Neural cell (in vitro differentiated cells): ENCODE results near the gene DYDC2. TPM values are rescaled to one million over a fixed set of nuclear protein-coding genes. Genes with fewer than 3 reads are reported as not detected.

ENCODE experiments used
- H2AFZ ChIP-seq: fragments of 200-600, 300-800 bp; sonication (generic), shearing (Covaris generic); 2 replicates; pipeline ENCODE4 v1.6.0; 2014; ENCODE audit warnings: low read depth, mild to moderate bottlenecking, antibody characterized with exemption, low read length, moderate library complexity
- H3F3A ChIP-seq: fragments of 200-600 bp; shearing (Covaris generic); 2 replicates; pipeline ENCODE4 v1.6.1; 2016; ENCODE audit warnings: mild to moderate bottlenecking, moderate library complexity, mixed read lengths, antibody characterized with exemption, low read length; ENCODE audit not compliant: insufficient read depth, poor library complexity, severe bottlenecking
- H3K27ac ChIP-seq: fragments of 200-600, 300-800 bp; sonication (generic), shearing (Covaris generic); 2 replicates; pipeline ENCODE4 v1.5.1; 2014; ENCODE audit warnings: mild to moderate bottlenecking, low read length, moderate library complexity
- H3K27me3 ChIP-seq: fragments of 300-800, 200-600 bp; sonication (generic), shearing (Covaris generic); 2 replicates; pipeline ENCODE4 v1.6.0; 2014; ENCODE audit warnings: mild to moderate bottlenecking, low read depth, low read length, moderate library complexity; ENCODE audit not compliant: insufficient read depth
- H3K36me3 ChIP-seq: fragments of 300-800, 200-600 bp; sonication (generic), shearing (Covaris generic); 2 replicates; pipeline ENCODE4 v1.5.1; 2014; ENCODE audit warnings: mild to moderate bottlenecking, antibody characterized with exemption, low read length, moderate library complexity; ENCODE audit not compliant: insufficient read depth
- H3K4me2 ChIP-seq: fragments of 300-800, 200-600 bp; sonication (generic), shearing (Covaris generic); 2 replicates; pipeline ENCODE4 v1.6.0; 2014; ENCODE audit warnings: mild to moderate bottlenecking, low read length
- H3K4me3 ChIP-seq: fragments of 300-800, 200-600 bp; sonication (generic), shearing (Covaris generic); 2 replicates; pipeline ENCODE4 v1.5.1; 2014; ENCODE audit warnings: mild to moderate bottlenecking, low read length, moderate library complexity
- H3K79me2 ChIP-seq: fragments of 200-600 bp; shearing (Covaris generic); replicated peaks from 2 replicates; pipeline ENCODE4 v1.6.0; 2014; ENCODE audit warnings: mild to moderate bottlenecking, low read length, moderate library complexity; ENCODE audit not compliant: insufficient read depth
- H3K9ac ChIP-seq: fragments of 300-800, 200-600 bp; sonication (generic), shearing (Covaris generic); 2 replicates; pipeline ENCODE4 v1.6.1; 2016; ENCODE audit warnings: mild to moderate bottlenecking, low read length, mixed read lengths
- H3K9me2 ChIP-seq: fragments of 200-600 bp; shearing (Covaris generic); 2 replicates; pipeline ENCODE4 v1.6.1; 2016; ENCODE audit warnings: mild to moderate bottlenecking, low read length, mixed read lengths; ENCODE audit not compliant: insufficient read depth
- H3K9me3 ChIP-seq: fragments of 200-600, 300-800 bp; sonication (generic), shearing (Covaris generic); 2 replicates; pipeline ENCODE4 v1.6.1; 2016; ENCODE audit warnings: mild to moderate bottlenecking, mixed run types, low read length, moderate library complexity, mixed read lengths
- H4K20me1 ChIP-seq: fragments of 200-600 bp; shearing (Covaris generic); 2 replicates; pipeline ENCODE4 v1.6.1; 2016; ENCODE audit warnings: mild to moderate bottlenecking, mixed run types; ENCODE audit not compliant: insufficient read depth
- EP300 ChIP-seq: fragments of 450-650 bp; conservative IDR thresholded peaks from 2 replicates; pipeline ENCODE4 v1.6.1; 2014; ENCODE audit warnings: antibody characterized with exemption, mild to moderate bottlenecking, moderate library complexity; ENCODE audit not compliant: poor library complexity, severe bottlenecking
- EZH2 ChIP-seq: fragments of 200-600, 300-800 bp; shearing (Covaris generic), sonication (generic); IDR thresholded peaks from 2 replicates; pipeline ENCODE4 v1.6.1; 2014; ENCODE audit warnings: antibody characterized with exemption, low read length, borderline replicate concordance, mild to moderate bottlenecking; ENCODE audit not compliant: insufficient read depth, poor library complexity, severe bottlenecking
- MXI1 ChIP-seq: fragments of 450-650 bp; conservative IDR thresholded peaks from 2 replicates; pipeline ENCODE4 v1.6.1; 2014; ENCODE audit warnings: antibody characterized with exemption, mild to moderate bottlenecking; ENCODE audit not compliant: poor library complexity, severe bottlenecking
- POLR2AphosphoS5 ChIP-seq: IDR thresholded peaks from 2 replicates; pipeline ENCODE4 v1.6.1; 2012
- RAD21 ChIP-seq: fragments of 450-650 bp; conservative IDR thresholded peaks from 2 replicates; pipeline ENCODE4 v1.6.1; 2014; ENCODE audit warnings: antibody characterized with exemption, mild to moderate bottlenecking, moderate library complexity
- SMC3 ChIP-seq: fragments of 450-650 bp; conservative IDR thresholded peaks from 2 replicates; pipeline ENCODE4 v1.6.1; 2014; ENCODE audit warnings: antibody characterized with exemption, mild to moderate bottlenecking, moderate library complexity; ENCODE audit not compliant: poor library complexity
- TAF1 ChIP-seq: IDR thresholded peaks from 2 replicates; pipeline ENCODE4 v1.6.1; 2012; ENCODE audit warnings: low read depth
- polyA plus RNA-seq: library from polyadenylated mRNA; depleted of rRNA; stranded (reverse); fragments of >200 nt; gene quantifications from 2 replicates; pipeline ENCODE4 v1.2.3, GENCODE V29; 2014
- TF ChIP-seq, protein P1 (sequence below): IDR thresholded peaks from 2 replicates; pipeline ENCODE4 v1.6.1; 2012; ENCODE audit warnings: borderline replicate concordance
- TF ChIP-seq, protein P2 (sequence below): fragments of 450-650 bp; IDR thresholded peaks from 2 replicates; pipeline ENCODE4 v1.5.1; 2014; ENCODE audit warnings: antibody characterized with exemption, mild to moderate bottlenecking, moderate library complexity; ENCODE audit not compliant: poor library complexity, severe bottlenecking

DYDC2 gene
- polyA plus RNA-seq, 1 donor from 2014 or later, result 2.4 TPM

DNA sequence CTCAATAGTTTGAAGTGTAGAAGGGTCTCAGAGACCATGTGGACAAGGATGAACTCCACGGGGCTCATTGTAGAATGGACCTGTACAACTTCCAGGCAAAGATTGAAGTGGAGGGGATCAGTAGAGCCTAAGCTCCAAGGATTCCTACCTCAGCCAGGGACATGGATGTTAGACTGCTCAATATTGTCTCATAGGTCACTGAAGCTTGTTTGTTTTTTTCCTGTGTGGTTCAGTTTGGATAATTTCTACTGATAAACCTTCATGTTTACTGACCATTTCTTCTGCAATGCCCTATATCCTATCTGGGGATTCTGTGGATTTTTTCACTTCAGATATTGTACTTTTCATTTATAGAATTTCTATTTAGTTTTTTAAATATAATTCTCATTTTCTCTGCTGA lies 8.9 kb downstream of the DYDC2 start:
- Histone ChIP-seq H2AFZ (no peak overlapping the region), H3K27me3 (no peaks in the 10 kb centered on the region), H3F3A (no peaks in the 10 kb centered on the region), H4K20me1 (no peaks in the 10 kb centered on the region), H3K4me3 (no peak overlapping the region), H3K36me3 (no peaks in the 10 kb centered on the region), H3K9me3 (peaks cover 7% of the 10 kb centered on the region), H3K9me2 (no peaks in the 10 kb centered on the region), H3K27ac (no peak overlapping the region), H3K9ac (no peak overlapping the region), H3K4me2 (no peak overlapping the region), H3K79me2 (no peaks in the 10 kb centered on the region)
- TF ChIP-seq, protein P1, sequence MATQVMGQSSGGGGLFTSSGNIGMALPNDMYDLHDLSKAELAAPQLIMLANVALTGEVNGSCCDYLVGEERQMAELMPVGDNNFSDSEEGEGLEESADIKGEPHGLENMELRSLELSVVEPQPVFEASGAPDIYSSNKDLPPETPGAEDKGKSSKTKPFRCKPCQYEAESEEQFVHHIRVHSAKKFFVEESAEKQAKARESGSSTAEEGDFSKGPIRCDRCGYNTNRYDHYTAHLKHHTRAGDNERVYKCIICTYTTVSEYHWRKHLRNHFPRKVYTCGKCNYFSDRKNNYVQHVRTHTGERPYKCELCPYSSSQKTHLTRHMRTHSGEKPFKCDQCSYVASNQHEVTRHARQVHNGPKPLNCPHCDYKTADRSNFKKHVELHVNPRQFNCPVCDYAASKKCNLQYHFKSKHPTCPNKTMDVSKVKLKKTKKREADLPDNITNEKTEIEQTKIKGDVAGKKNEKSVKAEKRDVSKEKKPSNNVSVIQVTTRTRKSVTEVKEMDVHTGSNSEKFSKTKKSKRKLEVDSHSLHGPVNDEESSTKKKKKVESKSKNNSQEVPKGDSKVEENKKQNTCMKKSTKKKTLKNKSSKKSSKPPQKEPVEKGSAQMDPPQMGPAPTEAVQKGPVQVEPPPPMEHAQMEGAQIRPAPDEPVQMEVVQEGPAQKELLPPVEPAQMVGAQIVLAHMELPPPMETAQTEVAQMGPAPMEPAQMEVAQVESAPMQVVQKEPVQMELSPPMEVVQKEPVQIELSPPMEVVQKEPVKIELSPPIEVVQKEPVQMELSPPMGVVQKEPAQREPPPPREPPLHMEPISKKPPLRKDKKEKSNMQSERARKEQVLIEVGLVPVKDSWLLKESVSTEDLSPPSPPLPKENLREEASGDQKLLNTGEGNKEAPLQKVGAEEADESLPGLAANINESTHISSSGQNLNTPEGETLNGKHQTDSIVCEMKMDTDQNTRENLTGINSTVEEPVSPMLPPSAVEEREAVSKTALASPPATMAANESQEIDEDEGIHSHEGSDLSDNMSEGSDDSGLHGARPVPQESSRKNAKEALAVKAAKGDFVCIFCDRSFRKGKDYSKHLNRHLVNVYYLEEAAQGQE, result no peak
- TF ChIP-seq MXI1 (no peak), EP300 (no peak), RAD21 (no peak), EZH2 (no peak), TAF1 (no peak), SMC3 (no peak), POLR2AphosphoS5 (no peak)
- TF ChIP-seq, protein P2, sequence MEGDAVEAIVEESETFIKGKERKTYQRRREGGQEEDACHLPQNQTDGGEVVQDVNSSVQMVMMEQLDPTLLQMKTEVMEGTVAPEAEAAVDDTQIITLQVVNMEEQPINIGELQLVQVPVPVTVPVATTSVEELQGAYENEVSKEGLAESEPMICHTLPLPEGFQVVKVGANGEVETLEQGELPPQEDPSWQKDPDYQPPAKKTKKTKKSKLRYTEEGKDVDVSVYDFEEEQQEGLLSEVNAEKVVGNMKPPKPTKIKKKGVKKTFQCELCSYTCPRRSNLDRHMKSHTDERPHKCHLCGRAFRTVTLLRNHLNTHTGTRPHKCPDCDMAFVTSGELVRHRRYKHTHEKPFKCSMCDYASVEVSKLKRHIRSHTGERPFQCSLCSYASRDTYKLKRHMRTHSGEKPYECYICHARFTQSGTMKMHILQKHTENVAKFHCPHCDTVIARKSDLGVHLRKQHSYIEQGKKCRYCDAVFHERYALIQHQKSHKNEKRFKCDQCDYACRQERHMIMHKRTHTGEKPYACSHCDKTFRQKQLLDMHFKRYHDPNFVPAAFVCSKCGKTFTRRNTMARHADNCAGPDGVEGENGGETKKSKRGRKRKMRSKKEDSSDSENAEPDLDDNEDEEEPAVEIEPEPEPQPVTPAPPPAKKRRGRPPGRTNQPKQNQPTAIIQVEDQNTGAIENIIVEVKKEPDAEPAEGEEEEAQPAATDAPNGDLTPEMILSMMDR, result no peak

DNA sequence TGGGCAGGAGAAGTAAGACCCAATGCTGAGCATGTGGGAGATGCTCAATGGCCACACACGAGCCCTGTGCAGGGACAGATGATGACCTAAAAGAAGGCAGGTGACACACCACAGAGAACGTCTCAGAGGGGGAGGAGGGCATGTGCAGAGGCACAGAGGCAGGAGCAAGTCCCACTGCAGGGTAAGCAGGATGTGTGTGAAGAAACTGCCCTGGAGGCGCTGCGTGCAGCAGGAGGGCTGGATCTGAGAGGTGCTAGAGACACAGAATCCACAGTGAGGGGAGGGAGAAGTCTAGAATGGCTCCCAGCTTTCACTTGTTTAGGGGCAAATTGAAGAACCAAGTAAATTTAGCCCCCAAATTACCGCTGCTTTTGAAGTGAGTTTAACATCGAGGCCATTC lies 14.9 kb downstream of the DYDC2 start:
- Histone ChIP-seq H3K27me3 (no peaks in the 10 kb centered on the region), H3K9me2 (no peaks in the 10 kb centered on the region), H3K4me2 (no peak overlapping the region), H3K9ac (no peak overlapping the region), H3K9me3 (peaks cover 7% of the 10 kb centered on the region), H3K36me3 (no peaks in the 10 kb centered on the region), H3F3A (no peaks in the 10 kb centered on the region), H3K79me2 (no peaks in the 10 kb centered on the region), H3K4me3 (no peak overlapping the region), H4K20me1 (no peaks in the 10 kb centered on the region), H3K27ac (no peak overlapping the region), H2AFZ (no peak overlapping the region)
- TF ChIP-seq POLR2AphosphoS5 (no peak), TAF1 (no peak)

DNA sequence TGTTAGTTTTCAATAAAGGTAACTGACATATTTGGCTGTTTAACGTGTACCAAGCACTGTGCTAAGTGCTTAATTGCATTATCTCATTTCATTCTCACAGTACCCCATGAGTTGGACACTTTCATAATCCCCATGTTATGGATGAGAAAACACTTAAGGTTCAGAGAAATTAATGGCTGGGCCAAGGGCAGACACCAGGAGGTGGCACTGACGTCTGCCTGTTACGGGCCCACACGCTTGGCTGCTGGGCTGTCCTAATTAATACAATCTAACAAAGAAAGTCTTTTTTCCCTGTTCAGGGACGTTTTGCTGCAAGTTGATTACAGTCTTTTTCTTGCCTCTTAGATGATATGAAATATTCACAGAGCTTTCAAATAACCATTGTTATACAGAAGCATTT lies 16.1 kb downstream of the DYDC2 start:
- Histone ChIP-seq H3K36me3 (no peaks in the 10 kb centered on the region), H2AFZ (no peak overlapping the region), H3K27me3 (no peaks in the 10 kb centered on the region), H3K9me2 (no peaks in the 10 kb centered on the region), H3K79me2 (no peaks in the 10 kb centered on the region), H3K4me3 (no peak overlapping the region), H3K4me2 (no peak overlapping the region), H3K9ac (no peak overlapping the region), H3K9me3 (peaks cover under 1% of the 10 kb centered on the region), H4K20me1 (no peaks in the 10 kb centered on the region), H3K27ac (no peak overlapping the region), H3F3A (no peaks in the 10 kb centered on the region)
- TF ChIP-seq POLR2AphosphoS5, result no peak
- TF ChIP-seq EZH2, result no peak
- TF ChIP-seq RAD21, result no peak
- no peak for TF ChIP-seq TAF1
- TF ChIP-seq SMC3, result no peak
- no peak for TF ChIP-seq MXI1
- TF ChIP-seq, protein P1, result no peak
- TF ChIP-seq, protein P2, result no peak
- TF ChIP-seq EP300, result no peak
